ENCODE data around the gene FRS2.

Gene FRS2

GRCh38 chr12:69509904-69510827, 40.0 kb downstream of the FRS2 start:
- no peak for DNase-seq (ENCODE audit: insufficient read length, low spot score)
- no peak for FAIRE-seq
- TF ChIP-seq CTCF (IDR thresholded peaks at IDR 0.05; ENCODE audit: insufficient read depth, missing control alignments): no peak

- no peak for TF ChIP-seq CTCF (IDR thresholded peaks at IDR 0.05; ENCODE audit: insufficient read depth, missing control alignments)
- no peak for FAIRE-seq
Observed at GRCh38 chr12:69511016-69511415, 40.8 kb downstream of the FRS2 start.

GRCh38 chr12:69511469-69512267, 41.5 kb downstream of the FRS2 start:
- FAIRE-seq (no peak), DNase-seq (ENCODE audit: insufficient read length, low spot score) (no peak)
- no peak for TF ChIP-seq CTCF (IDR thresholded peaks at IDR 0.05; ENCODE audit: insufficient read depth, missing control alignments)

More at GRCh38 chr12:69511016-69511415, 40.8 kb downstream of the FRS2 start:
- DNase-seq (ENCODE audit: insufficient read length, low spot score): no peak

- no peak for TF ChIP-seq CTCF (IDR thresholded peaks at IDR 0.05; ENCODE audit: insufficient read depth, missing control alignments)
- FAIRE-seq (no peak), DNase-seq (ENCODE audit: insufficient read length, low spot score) (no peak)
Observed at GRCh38 chr12:69512820-69513219, 42.6 kb downstream of the FRS2 start.

GRCh38 chr12:69513297-69513696, 43.1 kb downstream of the FRS2 start:
- no peak for DNase-seq (ENCODE audit: insufficient read length, low spot score)
- no peak for TF ChIP-seq CTCF (IDR thresholded peaks at IDR 0.05; ENCODE audit: insufficient read depth, missing control alignments)
- FAIRE-seq: no peak

GRCh38 chr12:69514111-69514510, 43.9 kb downstream of the FRS2 start:
- FAIRE-seq (no peak), DNase-seq (ENCODE audit: insufficient read length, low spot score) (no peak)
- TF ChIP-seq CTCF (IDR thresholded peaks at IDR 0.05; ENCODE audit: insufficient read depth, missing control alignments): no peak

Data from D721Med (cell line).